Thoracic aorta (tissue), 2 donors: ENCODE results near the gene ADCY5. TPM values are rescaled to one million over a fixed set of nuclear protein-coding genes. Genes with fewer than 3 reads are reported as not detected.

Experiments used
- ATAC-seq: fragments of 150-250 bp; one replicate; pipeline ENCODE4 v1.8.0; 2017; ENCODE audit warnings: low read depth; ENCODE audit not compliant: insufficient number of reproducible peaks, low FRiP score
- DNase-seq: peaks from one replicate; pipeline ENCODE4 v3.0.0-alpha.2; 2020; ENCODE audit warnings: low spot score
- H3K27ac ChIP-seq, 2 donors: fragments of 200-600 bp; sonication (generic); 1 replicate in 1 of 2; 2 replicates in 1 of 2; pipeline ENCODE4 v1.5.1; 2016; ENCODE audit warnings: mild to moderate bottlenecking in 2 of 2, moderate library complexity in 2 of 2
- H3K27me3 ChIP-seq: fragments of 200-600 bp; sonication (generic); replicated peaks from 2 replicates; pipeline ENCODE4 v1.6.0; 2016; ENCODE audit warnings: mild to moderate bottlenecking; ENCODE audit not compliant: insufficient read depth
- H3K36me3 ChIP-seq: fragments of 200-600 bp; sonication (generic); one replicate; pipeline ENCODE4 v1.5.1; 2016
- H3K4me1 ChIP-seq, 2 donors: fragments of 200-600 bp; sonication (generic); 1 replicate in 1 of 2; 2 replicates in 1 of 2; pipeline versions ENCODE4 v1.5.1 to v1.6.0; 2016; ENCODE audit warnings: low read depth in 2 of 2, mild to moderate bottlenecking in 1 of 2; ENCODE audit not compliant: control insufficient read depth in 1 of 2
- H3K4me3 ChIP-seq: fragments of 200-600 bp; sonication (generic); 2 replicates; pipeline ENCODE4 v1.5.1; 2016; ENCODE audit warnings: mild to moderate bottlenecking
- H3K9me3 ChIP-seq: fragments of 200-600 bp; sonication (generic); 2 replicates; pipeline ENCODE4 v1.5.1; 2016
- total RNA-seq, 2 donors: library from RNA; depleted of rRNA; stranded (reverse); fragments of >200 nt; gene quantifications; one replicate each; pipeline versions ENCODE4 v1.1.0 to v1.2.3, GENCODE V29; 2016
- TF ChIP-seq, protein P1 (sequence below): fragments of 200-600 bp; sonication (generic); IDR thresholded peaks from one replicate; pipeline ENCODE4 v1.5.1; 2019; ENCODE audit warnings: antibody characterized with exemption

The ADCY5 gene
- total RNA-seq, 2 donors from 2014 or later, result 104 to 123 TPM

DNA sequence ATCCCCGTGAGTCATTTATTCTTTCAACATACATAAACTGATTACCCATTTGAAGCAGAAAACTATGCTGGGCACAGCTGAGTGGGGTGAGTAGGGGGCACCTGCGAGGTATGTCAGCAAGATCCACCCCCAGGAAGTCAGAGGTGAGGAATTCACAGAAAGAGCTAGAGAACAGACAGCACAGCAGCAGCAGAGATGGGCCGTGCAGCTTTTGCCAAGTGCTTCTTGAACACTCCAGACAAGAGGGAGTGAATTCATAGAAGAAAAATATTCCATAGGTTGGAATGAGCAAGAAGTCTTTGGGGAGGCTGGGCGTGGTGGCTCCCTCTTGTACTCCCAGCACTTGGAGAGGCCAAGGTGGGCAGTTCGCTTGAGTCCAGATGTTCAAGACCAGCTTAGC is 9.4 kb upstream of the ADCY5 start:
- no peaks in the 10 kb centered on the region for H3K9me3 ChIP-seq
- H3K27ac ChIP-seq, result no peak overlapping the region
- H3K27me3 ChIP-seq, result no peaks in the 10 kb centered on the region
- no peaks in the 10 kb centered on the region for H3K36me3 ChIP-seq
- DNase-seq (no peak), ATAC-seq (no peak)
- H3K4me3 ChIP-seq, result no peak overlapping the region
- H3K4me1 ChIP-seq, result no peaks in the 10 kb centered on the region
- TF ChIP-seq, protein P1, sequence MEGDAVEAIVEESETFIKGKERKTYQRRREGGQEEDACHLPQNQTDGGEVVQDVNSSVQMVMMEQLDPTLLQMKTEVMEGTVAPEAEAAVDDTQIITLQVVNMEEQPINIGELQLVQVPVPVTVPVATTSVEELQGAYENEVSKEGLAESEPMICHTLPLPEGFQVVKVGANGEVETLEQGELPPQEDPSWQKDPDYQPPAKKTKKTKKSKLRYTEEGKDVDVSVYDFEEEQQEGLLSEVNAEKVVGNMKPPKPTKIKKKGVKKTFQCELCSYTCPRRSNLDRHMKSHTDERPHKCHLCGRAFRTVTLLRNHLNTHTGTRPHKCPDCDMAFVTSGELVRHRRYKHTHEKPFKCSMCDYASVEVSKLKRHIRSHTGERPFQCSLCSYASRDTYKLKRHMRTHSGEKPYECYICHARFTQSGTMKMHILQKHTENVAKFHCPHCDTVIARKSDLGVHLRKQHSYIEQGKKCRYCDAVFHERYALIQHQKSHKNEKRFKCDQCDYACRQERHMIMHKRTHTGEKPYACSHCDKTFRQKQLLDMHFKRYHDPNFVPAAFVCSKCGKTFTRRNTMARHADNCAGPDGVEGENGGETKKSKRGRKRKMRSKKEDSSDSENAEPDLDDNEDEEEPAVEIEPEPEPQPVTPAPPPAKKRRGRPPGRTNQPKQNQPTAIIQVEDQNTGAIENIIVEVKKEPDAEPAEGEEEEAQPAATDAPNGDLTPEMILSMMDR, result no peak

DNA sequence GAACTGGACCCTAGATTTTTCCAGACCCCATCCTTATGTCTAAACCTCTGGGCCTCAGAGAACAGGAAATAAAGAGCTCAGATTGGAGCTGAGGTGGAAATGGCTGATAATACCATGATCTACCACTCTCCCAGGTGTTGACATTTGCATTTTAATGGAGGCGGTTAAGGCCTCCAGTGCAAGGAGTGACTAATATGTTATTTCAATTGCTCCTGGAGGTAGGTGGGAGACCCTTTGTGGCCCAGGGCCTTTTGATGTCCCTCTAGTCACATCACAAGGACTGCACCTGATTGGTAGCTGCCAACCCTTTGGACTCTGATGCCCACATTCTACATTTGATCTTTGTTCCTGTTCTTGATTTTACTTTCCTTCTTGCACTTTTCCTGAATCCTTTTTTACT is 9.0 kb upstream of the ADCY5 start:
- Histone ChIP-seq H3K4me1 (no peaks in the 10 kb centered on the region), H3K9me3 (no peaks in the 10 kb centered on the region), H3K27ac (no peak overlapping the region), H3K36me3 (no peaks in the 10 kb centered on the region), H3K27me3 (no peaks in the 10 kb centered on the region), H3K4me3 (no peak overlapping the region)
- ATAC-seq (no peak), DNase-seq (no peak)
- TF ChIP-seq, protein P1, result no peak

DNA sequence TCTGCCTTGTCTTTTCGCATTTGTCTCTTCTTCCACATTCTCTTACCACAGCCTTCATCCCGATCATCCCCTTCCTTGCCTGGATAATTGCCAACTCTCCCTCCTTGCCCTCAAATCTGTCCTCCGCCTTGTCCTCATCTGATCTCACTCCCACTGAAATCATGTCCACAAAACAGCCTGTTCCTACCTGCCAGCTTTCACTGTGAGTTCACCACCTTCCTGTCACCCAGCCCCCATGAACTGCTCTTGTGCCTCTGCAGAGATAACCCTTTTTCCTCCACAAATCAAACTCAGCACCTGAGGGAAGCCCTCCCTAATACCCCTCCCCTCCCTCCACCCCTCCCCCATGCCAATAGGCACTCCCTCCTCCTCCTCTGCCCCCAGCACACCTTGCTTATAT is 4.8 kb upstream of the ADCY5 start:
- TF ChIP-seq, protein P1, result no peak
- no peaks in the 10 kb centered on the region for H3K36me3 ChIP-seq
- no peaks in the 10 kb centered on the region for H3K27me3 ChIP-seq
- no peak for ATAC-seq
- H3K4me3 ChIP-seq, result no peak overlapping the region
- no peak for DNase-seq
- H3K4me1 ChIP-seq, result peaks cover 3 to 7% of the 10 kb centered on the region in 2 donors
- H3K27ac ChIP-seq, result no peak overlapping the region
- no peaks in the 10 kb centered on the region for H3K9me3 ChIP-seq

DNA sequence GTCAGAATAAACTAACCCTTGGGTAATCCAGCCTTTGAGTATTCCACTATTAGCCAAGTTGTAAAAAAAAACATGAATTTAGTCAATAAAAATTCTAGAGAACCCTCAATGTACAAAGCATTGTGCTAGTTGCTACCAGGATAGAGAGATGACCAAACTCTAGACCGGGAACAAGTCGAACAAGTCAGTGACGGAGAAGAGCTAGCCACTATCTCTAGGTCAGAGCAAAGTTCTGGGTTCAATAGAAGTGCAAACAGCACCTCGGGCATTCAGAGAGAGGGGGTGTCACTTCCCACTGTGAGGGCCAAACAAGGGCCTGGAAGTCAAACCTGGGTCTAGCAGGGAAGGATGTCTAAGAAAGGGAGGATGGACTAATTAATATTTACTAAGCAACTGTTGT is 2.3 kb upstream of the ADCY5 start:
- H3K4me1 ChIP-seq, result peaks cover 3 to 7% of the 10 kb centered on the region in 2 donors
- H3K9me3 ChIP-seq, result no peaks in the 10 kb centered on the region
- DNase-seq, result no peak
- no peak overlapping the region for H3K27ac ChIP-seq
- TF ChIP-seq, protein P1, result no peak
- no peak overlapping the region for H3K4me3 ChIP-seq
- H3K36me3 ChIP-seq, result no peaks in the 10 kb centered on the region
- H3K27me3 ChIP-seq, result no peaks in the 10 kb centered on the region
- ATAC-seq, result no peak

DNA sequence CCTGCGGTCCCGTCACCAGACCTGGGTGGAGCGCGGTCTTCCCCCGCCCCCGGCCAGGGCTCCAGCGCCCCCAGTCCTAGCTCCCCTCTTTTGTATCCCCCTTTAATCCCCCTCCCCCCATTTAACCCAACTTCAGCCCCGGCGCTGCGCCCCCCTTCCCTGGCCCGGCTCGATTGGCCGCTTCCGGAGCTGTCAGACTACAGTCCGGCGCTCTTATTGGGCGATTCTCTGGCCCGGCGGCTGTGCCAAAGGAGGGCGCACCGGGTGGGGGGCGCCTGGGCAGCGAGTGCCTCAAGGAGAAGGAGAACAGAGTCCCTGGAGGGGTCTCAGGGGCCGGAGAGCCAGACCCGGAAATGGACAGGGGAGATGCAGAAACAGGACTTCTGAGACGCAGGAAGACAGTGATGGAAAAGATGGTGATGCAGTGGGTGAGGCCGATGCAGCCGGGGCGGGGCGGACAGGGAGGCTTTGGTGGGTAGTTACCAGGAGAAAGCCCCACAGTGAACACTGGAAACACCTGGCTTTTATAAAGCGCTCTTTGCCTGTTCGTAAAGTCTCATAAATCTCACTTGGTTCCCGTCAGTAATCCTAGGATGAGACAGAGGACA is 1.2 kb upstream of the ADCY5 start:
- no peaks in the 10 kb centered on the region for H3K9me3 ChIP-seq
- peak overlapping the region; percentile 59 to 93 for H3K27ac ChIP-seq
- peaks cover 3 to 12% of the 10 kb centered on the region in 2 donors for H3K4me1 ChIP-seq
- no peaks in the 10 kb centered on the region for H3K36me3 ChIP-seq
- TF ChIP-seq, protein P1, result peak; percentile 10
- no peaks in the 10 kb centered on the region for H3K27me3 ChIP-seq
- peak overlapping the region; percentile 89 for H3K4me3 ChIP-seq
- DNase-seq, result no peak
- ATAC-seq, result no peak
